OCI-LY3 (cell line): Measurements from ENCODE around the gene SORBS1.
"Not testable (repeated sequence)": the region's sequence is repeated elsewhere in the genome, so short reads cannot be mapped to it uniquely, and the experiment has no call there.

Experiments used
- CTCF ChIP-seq: fragments of 200-600, 300-600 bp; sonication (generic); IDR thresholded peaks from 2 replicates; pipeline ENCODE4 v1.5.1; 2014; ENCODE audit warnings: antibody characterized with exemption, low read length, low read depth
- EZH2phosphoT487 ChIP-seq: fragments of 200-600 bp; shearing (Covaris generic); IDR thresholded peaks from 2 replicates; pipeline ENCODE4 v1.6.1; 2018; ENCODE audit warnings: antibody characterized with exemption, mixed run types, low read depth

- not testable (repeated sequence) for TF ChIP-seq CTCF, EZH2phosphoT487
These were observed 213.8 kb downstream of the SORBS1 start for GRCh38 chr10:95347402-95347766.
